RWPE1 (cell line): ENCODE results near the gene ARHGEF6.

ENCODE experiments used
- CTCF ChIA-PET: fragments of 350-600 bp; sonication (Branson Sonifier 250); formaldehyde crosslinking; extraction: SDS; loops from one replicate; lab custom pipeline; 2021; lab: Yijun Ruan, JAX
- POLR2A ChIA-PET: fragments of 400-600 bp; formaldehyde crosslinking; extraction: SDS; loops from one replicate; lab custom pipeline; 2020; ENCODE audit warnings: antibody characterized with exemption; ENCODE audit not compliant: low non-redundant PET; lab: Yijun Ruan, JAX
- DNase-seq: peaks from one replicate; pipeline ENCODE4 v3.0.0; 2012; ENCODE audit warnings: low spot score
- H3K27ac ChIP-seq: fragments of 450-650 bp; 2 replicates; pipeline ENCODE4 v1.5.1; 2017
- CTCF ChIP-seq: fragments of 450-650 bp; conservative IDR thresholded peaks from 2 replicates; pipeline ENCODE4 v1.5.1; 2017; ENCODE audit warnings: low read depth, mild to moderate bottlenecking

ARHGEF6 gene

GRCh38 chrX:136660896-136661295, 119.8 kb downstream of the ARHGEF6 start:
- no peak overlapping the region for H3K27ac ChIP-seq
- DNase-seq = no peak
- no peak for TF ChIP-seq CTCF
- CTCF ChIA-PET = no interaction called here
- POLR2A ChIA-PET = no interaction called here

GRCh38 chrX:136659174-136659573, 121.6 kb downstream of the ARHGEF6 start:
- ChIA-PET POLR2A (no interaction called here), CTCF (interaction anchor here (0.6 kb wide), 1 partner anchor 36 kb away, joined by 3 read pairs; no protein-coding TSS in a partner anchor)
- DNase-seq = no peak
- no peak overlapping the region for H3K27ac ChIP-seq
- TF ChIP-seq CTCF = no peak

GRCh38 chrX:136658151-136658550, 122.6 kb downstream of the ARHGEF6 start:
- POLR2A ChIA-PET = no interaction called here
- CTCF ChIA-PET = no interaction called here
- no peak overlapping the region for H3K27ac ChIP-seq
- DNase-seq = no peak
- no peak for TF ChIP-seq CTCF

- POLR2A ChIA-PET = no interaction called here
- H3K27ac ChIP-seq = no peak overlapping the region
- no peak for TF ChIP-seq CTCF
- CTCF ChIA-PET = no interaction called here
- no peak for DNase-seq
Measured at GRCh38 chrX:136656361-136656964, 124.3 kb downstream of the ARHGEF6 start.

GRCh38 chrX:136652822-136653723, 127.7 kb downstream of the ARHGEF6 start:
- no peak overlapping the region for H3K27ac ChIP-seq
- ChIA-PET CTCF (no interaction called here), POLR2A (no interaction called here)
- no peak for DNase-seq
- no peak for TF ChIP-seq CTCF

- no peak for TF ChIP-seq CTCF
- ChIA-PET CTCF (interaction anchor here (0.7 kb wide), 1 partner anchor 109 kb away, joined by 3 read pairs; no protein-coding TSS in a partner anchor), POLR2A (no interaction called here)
- no peak overlapping the region for H3K27ac ChIP-seq
- DNase-seq = no peak
Measured at GRCh38 chrX:136650811-136651210, 129.9 kb downstream of the ARHGEF6 start.
